Hepatocyte (in vitro differentiated cells): ENCODE data around the gene HECTD2.

Experiments used
- EZH2 ChIP-seq: fragments of 200-600 bp; sonication (generic); IDR thresholded peaks from 2 replicates; pipeline ENCODE4 v1.6.1; 2016; ENCODE audit warnings: antibody characterized with exemption, mild to moderate bottlenecking, borderline replicate concordance
- TF ChIP-seq, protein P1 (sequence below): fragments of 200-600 bp; sonication (generic); IDR thresholded peaks from 2 replicates; pipeline ENCODE4 v1.5.1; 2016; ENCODE audit warnings: antibody characterized with exemption, mild to moderate bottlenecking; ENCODE audit not compliant: poor library complexity

DNA sequence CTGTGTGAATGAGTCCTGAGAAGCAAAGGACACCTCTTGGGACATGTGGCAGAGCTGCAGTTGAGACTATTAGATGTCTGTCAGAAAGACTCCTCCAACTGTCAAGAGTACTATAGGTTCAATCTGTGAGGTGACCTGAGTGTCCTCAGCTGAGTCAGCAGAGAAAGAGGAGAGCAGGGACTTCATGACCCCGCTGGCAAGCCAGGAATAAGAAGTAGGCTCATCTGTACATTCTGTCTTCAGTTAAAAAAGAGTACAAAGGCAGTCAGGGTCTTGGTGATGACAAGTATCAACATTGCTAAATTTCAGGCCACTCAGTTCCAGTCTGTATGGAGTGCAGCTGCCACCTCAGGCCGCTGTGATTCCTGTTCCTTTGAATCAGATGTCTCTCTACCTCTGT, 25.1 kb downstream of the HECTD2 start:
- no peak for TF ChIP-seq EZH2
- TF ChIP-seq, protein P1, sequence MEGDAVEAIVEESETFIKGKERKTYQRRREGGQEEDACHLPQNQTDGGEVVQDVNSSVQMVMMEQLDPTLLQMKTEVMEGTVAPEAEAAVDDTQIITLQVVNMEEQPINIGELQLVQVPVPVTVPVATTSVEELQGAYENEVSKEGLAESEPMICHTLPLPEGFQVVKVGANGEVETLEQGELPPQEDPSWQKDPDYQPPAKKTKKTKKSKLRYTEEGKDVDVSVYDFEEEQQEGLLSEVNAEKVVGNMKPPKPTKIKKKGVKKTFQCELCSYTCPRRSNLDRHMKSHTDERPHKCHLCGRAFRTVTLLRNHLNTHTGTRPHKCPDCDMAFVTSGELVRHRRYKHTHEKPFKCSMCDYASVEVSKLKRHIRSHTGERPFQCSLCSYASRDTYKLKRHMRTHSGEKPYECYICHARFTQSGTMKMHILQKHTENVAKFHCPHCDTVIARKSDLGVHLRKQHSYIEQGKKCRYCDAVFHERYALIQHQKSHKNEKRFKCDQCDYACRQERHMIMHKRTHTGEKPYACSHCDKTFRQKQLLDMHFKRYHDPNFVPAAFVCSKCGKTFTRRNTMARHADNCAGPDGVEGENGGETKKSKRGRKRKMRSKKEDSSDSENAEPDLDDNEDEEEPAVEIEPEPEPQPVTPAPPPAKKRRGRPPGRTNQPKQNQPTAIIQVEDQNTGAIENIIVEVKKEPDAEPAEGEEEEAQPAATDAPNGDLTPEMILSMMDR, result no peak
